DMS53 treated with DMSO at 0.1 percent for 48 hours (cell line): ENCODE measurements around the gene DHRS3.

Source experiments
- DNase-seq: peaks from one replicate; lab custom pipeline; 2025; ENCODE audit not compliant: unreplicated experiment; lab: John Stamatoyannopoulos, UW

Gene DHRS3

GRCh38 chr1:12617511-12617900 is 504 bp downstream of the DHRS3 start:
- DNase-seq, result peak; percentile 14

DNA sequence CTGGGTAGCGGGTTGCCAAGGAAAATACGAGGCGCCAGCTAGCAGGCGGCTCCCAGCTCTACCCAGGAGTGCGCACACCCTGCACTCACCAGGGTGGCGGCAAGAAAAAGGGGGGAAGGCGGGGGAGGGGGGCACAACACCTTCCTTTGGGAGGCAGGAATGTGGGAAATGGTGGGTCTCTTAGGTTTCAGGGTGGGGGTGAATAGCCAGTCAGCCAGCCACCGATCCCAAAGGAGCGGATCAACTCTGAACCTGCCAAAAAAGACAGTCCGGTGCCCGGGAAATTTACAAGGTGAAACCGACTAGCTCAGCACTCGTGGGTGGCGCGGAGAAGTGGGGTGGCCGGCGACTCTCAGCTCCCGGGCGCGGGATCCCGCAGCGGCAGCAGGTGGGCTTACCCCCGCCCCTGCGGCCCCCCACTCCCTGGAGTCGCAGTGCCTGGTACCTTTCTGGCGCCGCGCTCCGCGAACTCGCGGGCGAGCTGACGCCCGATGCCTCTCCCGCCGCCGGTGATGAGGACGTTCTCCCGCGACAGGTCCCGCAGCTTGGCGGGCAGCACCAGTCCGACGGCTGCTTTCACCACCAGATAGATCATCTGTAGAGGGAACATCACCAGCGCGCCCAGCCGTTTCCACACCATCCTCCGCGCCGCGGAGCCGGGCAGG is 1.2 kb downstream of the DHRS3 start:
- peak; percentile 14 for DNase-seq

DNA sequence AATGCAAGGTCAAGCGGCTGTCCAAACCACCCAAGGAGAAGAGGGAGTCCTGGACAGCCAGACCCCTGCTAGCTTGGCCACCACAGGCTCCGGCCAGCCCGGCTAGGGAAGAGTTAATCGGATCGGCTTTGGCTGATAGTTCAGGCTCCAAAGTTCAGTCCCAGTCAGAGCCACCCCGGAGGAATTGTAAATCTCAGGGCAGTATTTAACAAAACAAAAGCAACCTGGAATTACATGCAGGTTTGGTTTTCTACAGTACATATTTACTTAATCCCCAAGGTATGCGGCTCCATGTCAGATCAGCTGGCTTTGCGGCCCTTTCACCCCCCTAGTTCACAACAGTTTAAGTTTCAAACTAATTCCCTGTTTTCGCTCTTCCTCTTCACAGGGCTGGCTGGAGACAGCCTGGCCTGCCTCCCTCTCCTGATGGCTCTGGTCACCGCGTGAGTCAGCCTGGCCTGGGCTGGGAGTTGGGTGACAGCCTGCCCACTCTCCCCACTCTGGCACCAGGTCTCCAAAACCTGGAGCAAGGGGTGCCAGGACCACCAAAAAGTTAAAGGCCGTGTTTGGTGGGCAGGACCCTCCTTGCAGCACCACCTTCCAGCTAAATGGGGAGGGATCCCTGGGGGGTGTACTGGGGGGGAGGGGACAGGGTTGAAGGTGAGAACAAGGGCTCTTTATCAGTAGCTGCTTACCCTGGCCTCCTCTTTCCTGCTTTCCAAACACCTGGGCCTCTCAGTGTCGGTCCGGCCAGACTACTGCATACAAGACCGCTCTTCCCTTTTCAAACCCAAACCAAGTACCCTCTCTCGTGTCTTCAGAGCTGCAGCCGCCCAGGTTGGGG is 1.9 kb downstream of the DHRS3 start:
- peak; percentile 41 for DNase-seq

DNA sequence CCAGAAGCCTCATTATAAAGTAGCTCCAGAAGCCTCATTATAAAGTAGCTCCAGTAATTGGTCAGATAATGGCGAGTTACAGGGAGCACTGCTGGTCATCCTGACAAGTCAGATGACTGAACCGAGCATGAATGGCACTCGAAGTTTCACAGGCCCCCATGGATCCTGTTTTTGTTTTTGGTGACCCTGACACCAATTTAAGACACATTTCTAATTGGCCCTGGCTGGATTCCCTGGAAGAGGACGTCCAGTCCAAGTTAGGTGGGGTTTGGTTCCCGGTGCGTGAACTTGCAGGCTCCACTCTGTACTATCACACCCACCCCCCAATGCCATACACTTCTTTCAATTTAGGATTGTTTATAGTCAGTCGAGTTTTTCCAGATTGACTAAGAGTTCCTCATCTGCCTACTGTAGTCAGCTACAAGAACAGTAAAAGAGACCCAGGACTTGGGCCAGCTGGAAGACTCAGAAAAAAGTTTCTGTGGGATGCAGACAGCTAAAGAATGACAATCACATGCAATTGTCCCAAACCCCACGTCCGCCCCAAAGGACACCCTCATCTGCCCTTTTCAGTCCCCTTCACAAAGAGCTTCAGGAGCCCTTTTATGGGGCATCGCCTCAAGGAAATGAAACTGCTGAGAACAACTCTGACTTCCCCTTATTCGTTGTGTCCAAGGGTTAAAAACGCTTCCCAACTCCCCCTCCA is 2.7 kb downstream of the DHRS3 start:
- no peak for DNase-seq

DNA sequence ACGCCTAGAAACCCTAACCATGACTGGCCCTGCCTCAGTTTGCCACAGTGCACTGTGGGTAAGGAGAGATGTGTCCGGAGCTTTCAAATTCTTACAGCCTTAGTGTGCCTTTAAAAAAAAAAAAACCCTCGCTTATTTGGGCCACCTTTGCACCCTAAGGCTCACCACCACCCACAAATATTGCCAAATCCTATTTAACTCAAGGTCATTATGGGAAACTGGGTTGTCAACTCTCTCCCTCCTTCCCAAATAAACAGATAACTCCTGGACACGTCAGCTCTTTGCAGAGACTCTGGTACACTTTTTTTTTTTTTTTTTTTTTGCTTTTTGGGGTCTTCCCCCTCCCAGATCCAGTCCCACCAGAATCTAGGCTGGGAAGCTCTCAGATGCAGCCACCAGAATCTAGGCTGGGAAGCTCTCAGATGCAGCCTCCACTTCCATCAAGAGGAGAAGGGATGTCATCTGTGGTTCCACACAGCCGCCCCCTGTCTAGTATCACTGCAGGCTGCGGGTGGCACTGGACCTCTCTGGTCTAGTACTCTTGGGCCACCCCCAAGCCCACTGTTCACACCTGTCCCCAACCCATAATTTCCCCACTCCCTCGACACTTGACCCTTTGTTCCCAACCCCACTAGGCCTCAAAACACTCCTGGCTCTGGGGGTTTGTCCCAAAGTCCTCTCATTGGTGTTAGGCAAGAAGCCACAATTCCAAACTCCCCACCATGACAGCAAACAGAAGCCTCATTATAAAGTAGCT is 3.4 kb downstream of the DHRS3 start:
- no peak for DNase-seq

- DNase-seq, result no peak
These were observed 4.8 kb downstream of the DHRS3 start for GRCh38 chr1:12613180-12613579.

GRCh38 chr1:12610941-12611340 is 7.1 kb downstream of the DHRS3 start:
- DNase-seq, result no peak

GRCh38 chr1:12610305-12610935 is 7.6 kb downstream of the DHRS3 start:
- no peak for DNase-seq

GRCh38 chr1:12609469-12610003 is 8.5 kb downstream of the DHRS3 start:
- DNase-seq, result no peak

DNA sequence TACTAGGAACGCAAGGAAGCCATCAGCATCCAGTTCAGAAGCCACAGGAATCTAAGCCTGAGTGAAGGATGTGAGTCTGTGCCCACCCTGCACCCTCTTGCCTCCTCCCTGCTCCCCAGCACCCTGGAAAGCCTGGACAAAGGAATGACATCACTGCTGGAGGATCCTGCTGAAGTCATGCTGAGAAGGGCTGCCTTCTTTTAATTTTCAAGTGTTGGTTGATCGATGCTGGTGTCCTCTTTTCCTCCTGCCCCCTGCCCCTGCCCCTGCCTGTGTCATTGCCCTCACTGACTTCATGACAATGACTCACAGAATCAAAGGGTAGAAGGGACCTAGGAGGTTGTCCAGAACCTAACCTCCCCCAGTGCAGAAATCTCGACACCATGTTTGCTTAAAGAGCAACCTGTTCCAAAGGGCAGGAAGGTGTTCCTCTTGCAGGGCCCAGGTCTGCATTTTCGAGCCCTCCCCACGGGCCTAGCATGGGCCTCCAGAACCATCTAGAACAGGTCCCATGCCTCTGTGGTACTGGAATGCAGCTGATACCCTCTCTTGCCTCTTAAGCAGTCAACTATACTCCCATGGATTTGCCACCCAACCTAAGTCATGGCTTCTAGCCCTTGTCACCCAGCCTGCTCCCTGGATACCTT is 9.6 kb downstream of the DHRS3 start:
- no peak for DNase-seq

DNA sequence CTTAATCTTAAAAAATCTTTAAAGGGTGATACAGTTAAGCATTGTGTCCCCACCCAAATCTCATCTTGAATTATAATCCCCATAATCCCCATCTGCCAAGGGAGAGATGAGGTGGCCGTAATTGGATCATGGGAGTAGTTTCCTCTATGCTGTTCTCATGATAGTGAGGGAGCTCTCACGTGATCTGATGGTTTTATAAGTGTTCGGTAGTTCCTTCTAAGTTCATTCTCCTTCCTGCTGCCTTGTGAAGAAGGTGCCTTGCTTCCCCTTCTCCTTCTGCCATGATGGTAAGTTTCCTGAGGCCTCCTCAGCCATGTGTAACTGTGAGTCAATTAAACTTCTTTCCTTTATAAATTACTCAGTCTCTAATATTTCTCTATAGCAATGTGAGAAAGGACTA is 10.7 kb downstream of the DHRS3 start:
- no peak for DNase-seq

GRCh38 chr1:12604986-12605385 is 13.0 kb downstream of the DHRS3 start:
- DNase-seq, result no peak

DNA sequence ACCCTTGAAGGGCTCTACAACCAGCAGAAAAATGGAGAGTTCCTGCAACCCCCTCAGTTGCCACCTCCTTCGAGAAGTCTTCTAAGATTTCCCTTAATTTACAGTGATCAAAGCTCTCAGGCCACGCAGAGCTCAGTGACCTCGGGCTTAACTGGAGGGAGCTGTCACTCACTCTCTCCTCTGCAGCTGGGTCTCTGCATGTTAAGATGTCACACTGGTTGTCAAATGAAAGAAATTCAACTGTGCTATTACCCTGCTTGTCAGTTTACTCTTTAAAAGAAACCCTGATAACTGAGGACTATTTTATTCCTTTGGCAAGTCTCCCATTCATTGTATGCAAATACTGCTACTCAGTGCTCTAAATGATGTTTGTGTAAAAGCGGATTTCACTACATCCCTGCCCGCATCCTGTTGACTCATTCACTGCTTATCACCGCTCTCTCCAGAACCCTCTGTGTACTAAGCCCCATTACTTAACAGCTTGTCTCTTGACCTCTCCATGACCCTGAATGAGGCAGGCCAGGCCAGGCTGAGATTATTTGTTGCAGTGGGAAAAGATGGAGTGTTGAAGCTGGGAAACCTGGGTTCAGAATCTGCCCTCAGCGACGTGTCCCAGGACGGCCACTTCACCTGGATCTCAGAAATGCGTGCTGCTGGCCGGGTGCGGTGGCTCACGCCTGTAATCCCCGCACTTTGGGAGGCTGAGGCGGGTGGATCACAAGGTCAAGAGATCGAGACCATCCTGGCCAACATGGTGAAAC is 13.7 kb downstream of the DHRS3 start:
- DNase-seq, result peak; percentile 86

GRCh38 chr1:12603224-12603623 is 14.8 kb downstream of the DHRS3 start:
- no peak for DNase-seq

DNA sequence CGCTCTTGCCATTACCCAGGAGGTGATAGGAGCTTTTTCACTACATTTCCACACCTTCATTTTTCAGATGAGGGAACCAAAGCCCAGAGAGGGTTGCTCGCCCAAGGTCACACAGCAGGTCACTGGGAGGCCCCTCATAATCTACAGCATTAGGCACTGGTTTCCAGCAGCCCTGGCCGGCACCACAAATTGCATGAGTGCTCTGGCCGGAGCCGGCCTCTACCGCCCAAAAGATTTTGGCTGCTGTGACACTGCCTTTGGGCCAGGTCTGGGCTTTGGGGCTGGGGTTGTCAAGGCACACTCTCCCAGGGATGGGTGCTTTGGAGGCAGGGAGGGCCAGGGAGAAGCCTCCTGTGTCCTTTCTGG is 15.4 kb downstream of the DHRS3 start:
- DNase-seq, result no peak

DNA sequence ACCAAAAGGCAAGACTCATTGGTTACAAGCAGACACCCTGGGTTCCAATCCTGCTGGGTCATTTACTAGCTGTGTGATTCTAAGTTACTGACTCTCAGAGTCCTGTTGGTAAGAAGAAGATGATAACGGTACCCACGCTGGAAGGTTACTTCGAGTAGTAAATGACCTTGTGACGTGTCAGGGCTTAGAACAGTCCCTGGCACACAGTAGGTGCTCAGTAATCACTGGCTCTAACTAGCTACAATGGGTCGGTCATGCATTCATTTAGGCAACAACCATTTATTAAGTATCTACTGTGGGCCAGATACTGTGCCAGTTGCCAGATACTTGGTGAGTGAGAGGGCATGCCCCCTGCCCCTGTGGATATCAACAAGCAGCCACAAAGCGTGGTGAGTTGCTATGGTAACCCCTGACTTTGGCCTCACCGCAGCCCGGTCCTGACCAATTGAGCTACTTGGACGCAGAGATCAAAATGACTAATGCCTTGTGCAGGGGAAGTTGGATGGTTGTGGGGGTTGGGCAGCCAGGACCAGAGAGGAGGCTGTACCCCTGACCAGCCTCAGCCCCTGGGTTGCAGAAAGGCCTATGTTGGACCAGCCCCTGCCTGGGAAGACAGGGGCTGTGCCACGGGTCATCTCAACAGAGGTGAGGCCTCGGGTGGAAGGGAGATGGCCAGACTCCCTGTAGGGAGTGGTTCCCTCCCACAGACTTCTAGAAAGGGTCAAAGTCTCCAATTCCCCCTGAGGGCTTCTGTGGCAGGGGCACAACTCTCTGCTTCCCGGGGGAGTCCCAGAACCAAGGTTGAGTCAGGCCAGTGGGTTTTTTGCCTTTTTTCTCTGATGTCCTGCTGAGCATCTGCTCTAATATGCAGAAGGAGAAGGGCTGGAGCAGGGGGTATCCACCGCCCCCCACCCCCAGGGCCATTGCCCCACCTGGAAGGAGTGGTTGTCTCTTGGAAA is 16.0 kb downstream of the DHRS3 start:
- DNase-seq, result no peak

- peak; percentile 7 for DNase-seq
These were observed 17.0 kb downstream of the DHRS3 start for GRCh38 chr1:12600880-12601633.
